ENCODE results near the gene IGLL1. TPM values are rescaled to one million over a fixed set of nuclear protein-coding genes. Genes with fewer than 3 reads are reported as not detected.
"Not testable (repeated sequence)": the region's sequence is repeated elsewhere in the genome, so short reads cannot be mapped to it uniquely, and the experiment has no call there.

IGLL1 gene
- total RNA-seq, 4 donors from 2014 or later = not detected

GRCh38 chr22:23578306-23578705 lies 1.8 kb downstream of the IGLL1 start:
- DNase-seq (ENCODE audit: low spot score in 2 of 2) = no peak
- WGBS, 2 donors = 70 to 80% methylated on average over 9 to 10 of the region's 11 CpGs
- intact Hi-C loops (cut with DNase I; ENCODE audit: low total_unique reads) = no loop called here
- no peak overlapping the region for H3K4me3 ChIP-seq (ENCODE audit: low read depth, poor library complexity, severe bottlenecking)
- TF ChIP-seq POLR2A (IDR thresholded peaks at IDR 0.05) = no peak
- no peak for TF ChIP-seq CTCF (IDR thresholded peaks at IDR 0.05)

GRCh38 chr22:23576681-23577080 lies 3.4 kb downstream of the IGLL1 start:
- 63 to 64% methylated on average over 5 of the region's 5 CpGs for WGBS, 2 donors
- TF ChIP-seq CTCF (IDR thresholded peaks at IDR 0.05) (no peak), POLR2A (IDR thresholded peaks at IDR 0.05) (no peak)

GRCh38 chr22:23575601-23576000 lies 4.5 kb downstream of the IGLL1 start:
- intact Hi-C loops (cut with DNase I; ENCODE audit: low total_unique reads) = no loop called here
- no peak for DNase-seq (ENCODE audit: low spot score in 2 of 2)
- TF ChIP-seq POLR2A (IDR thresholded peaks at IDR 0.05) = no peak
- TF ChIP-seq CTCF (IDR thresholded peaks at IDR 0.05) = no peak
- H3K4me3 ChIP-seq (ENCODE audit: low read depth, poor library complexity, severe bottlenecking) = no peak overlapping the region
- WGBS, 2 donors = 93 to 98% methylated on average over 4 of the region's 4 CpGs

More at GRCh38 chr22:23576681-23577080, 3.4 kb downstream of the IGLL1 start:
- no peak for DNase-seq (ENCODE audit: low spot score in 2 of 2)
- intact Hi-C loops (cut with DNase I; ENCODE audit: low total_unique reads) = no loop called here
- H3K4me3 ChIP-seq (ENCODE audit: low read depth, poor library complexity, severe bottlenecking) = no peak overlapping the region

- no peak for DNase-seq (ENCODE audit: low spot score in 2 of 2)
- intact Hi-C loops (cut with DNase I; ENCODE audit: low total_unique reads) = no loop called here
- 54 to 56% methylated on average over 6 to 8 of the region's 8 CpGs for WGBS, 2 donors
Observed at GRCh38 chr22:23574877-23575276, 5.2 kb downstream of the IGLL1 start.

GRCh38 chr22:23574371-23574811 lies 5.7 kb downstream of the IGLL1 start:
- intact Hi-C loops (cut with DNase I; ENCODE audit: low total_unique reads) = no loop called here
- TF ChIP-seq CTCF (IDR thresholded peaks at IDR 0.05) (no peak), POLR2A (IDR thresholded peaks at IDR 0.05) (no peak)
- H3K4me3 ChIP-seq (ENCODE audit: low read depth, poor library complexity, severe bottlenecking) = no peak overlapping the region
- WGBS, 2 donors = 76 to 79% methylated on average over 3 to 4 of the region's 4 CpGs
- no peak for DNase-seq (ENCODE audit: low spot score in 2 of 2)

More at GRCh38 chr22:23574877-23575276, 5.2 kb downstream of the IGLL1 start:
- H3K4me3 ChIP-seq (ENCODE audit: low read depth, poor library complexity, severe bottlenecking) = no peak overlapping the region
- no peak for TF ChIP-seq POLR2A (IDR thresholded peaks at IDR 0.05)
- no peak for TF ChIP-seq CTCF (IDR thresholded peaks at IDR 0.05)

- 60 to 72% methylated on average over 7 to 8 of the region's 8 CpGs for WGBS, 2 donors
- DNase-seq (ENCODE audit: low spot score in 2 of 2); intact Hi-C loops (cut with DNase I; ENCODE audit: low total_unique reads); H3K4me3 ChIP-seq (ENCODE audit: low read depth, poor library complexity, severe bottlenecking): not testable (repeated sequence)
Observed at GRCh38 chr22:23573701-23574235, 6.3 kb downstream of the IGLL1 start.

- DNase-seq (ENCODE audit: low spot score in 2 of 2); intact Hi-C loops (cut with DNase I; ENCODE audit: low total_unique reads); H3K4me3 ChIP-seq (ENCODE audit: low read depth, poor library complexity, severe bottlenecking): not testable (repeated sequence)
- 77 to 79% methylated on average over 11 to 13 of the region's 13 CpGs for WGBS, 2 donors
Observed at GRCh38 chr22:23573106-23573505, 7.0 kb downstream of the IGLL1 start.
